DOHH2 (cell line): ENCODE measurements around the gene SPA17.

ENCODE experiments used
- H3F3A ChIP-seq: fragments of 200-600 bp; sonication (generic), shearing (Covaris generic); 2 replicates; pipeline ENCODE4 v1.6.0; 2016; ENCODE audit warnings: antibody characterized with exemption, mild to moderate bottlenecking; ENCODE audit not compliant: control insufficient read depth, insufficient read depth
- H3K27ac ChIP-seq: fragments of 200-600 bp; sonication (generic); 2 replicates; pipeline ENCODE4 v1.5.1; 2014; ENCODE audit warnings: low read depth, mild to moderate bottlenecking, low read length, moderate library complexity
- H3K27me3 ChIP-seq: fragments of 200-600 bp; sonication (generic); 2 replicates; pipeline ENCODE4 v1.6.1; 2014; ENCODE audit warnings: mild to moderate bottlenecking, low read length, mixed read lengths; ENCODE audit not compliant: control insufficient read depth
- H3K36me3 ChIP-seq: fragments of 200-600 bp; sonication (generic); 2 replicates; pipeline ENCODE4 v1.6.1; 2014; ENCODE audit warnings: mild to moderate bottlenecking, low read length, moderate library complexity, mixed read lengths; ENCODE audit not compliant: control insufficient read depth
- H3K4me1 ChIP-seq: fragments of 200-600 bp; sonication (generic); 2 replicates; pipeline ENCODE4 v1.6.1; 2014; ENCODE audit warnings: mild to moderate bottlenecking, low read length, mixed read lengths; ENCODE audit not compliant: control insufficient read depth
- H3K4me2 ChIP-seq: fragments of 200-600 bp; sonication (generic); 2 replicates; pipeline ENCODE4 v1.6.0; 2014; ENCODE audit warnings: mild to moderate bottlenecking, low read length, moderate library complexity
- H3K4me3 ChIP-seq: fragments of 200-600 bp; sonication (generic); 2 replicates; pipeline ENCODE4 v1.5.1; 2014; ENCODE audit warnings: mild to moderate bottlenecking, low read length, mixed read lengths
- H3K79me2 ChIP-seq: fragments of 200-600 bp; sonication (generic); 2 replicates; pipeline ENCODE4 v1.6.1; 2014; ENCODE audit warnings: mild to moderate bottlenecking, low read length, mixed read lengths; ENCODE audit not compliant: control insufficient read depth
- H3K9me2 ChIP-seq: fragments of 200-600 bp; sonication (generic); replicated peaks from 2 replicates; pipeline ENCODE4 v1.6.1; 2014; ENCODE audit warnings: mild to moderate bottlenecking, low read length, mixed read lengths; ENCODE audit not compliant: control insufficient read depth
- H3K9me3 ChIP-seq: fragments of 200-600 bp; sonication (generic); 2 replicates; pipeline ENCODE4 v1.6.1; 2014; ENCODE audit warnings: antibody characterized with exemption, low read length, mixed read lengths; ENCODE audit not compliant: control insufficient read depth, insufficient read depth
- H4K20me1 ChIP-seq: fragments of 200-600 bp; sonication (generic); 2 replicates; pipeline ENCODE4 v1.6.0; 2014; ENCODE audit warnings: low read depth, mild to moderate bottlenecking, antibody characterized with exemption, low read length, moderate library complexity; ENCODE audit not compliant: control insufficient read depth, insufficient read depth
- CTCF ChIP-seq: fragments of 200-600 bp; sonication (generic); IDR thresholded peaks from one replicate; pipeline ENCODE4 v1.5.1; 2014; ENCODE audit warnings: antibody characterized with exemption, mild to moderate bottlenecking, low read depth, low read length; ENCODE audit not compliant: poor library complexity, severe bottlenecking
- EZH2phosphoT487 ChIP-seq: fragments of 200-600 bp; sonication (generic); IDR thresholded peaks from 2 replicates; pipeline ENCODE4 v1.6.1; 2017; ENCODE audit warnings: borderline replicate concordance, mild to moderate bottlenecking, antibody characterized with exemption, low read length, moderate library complexity, mixed read lengths

SPA17 gene

DNA sequence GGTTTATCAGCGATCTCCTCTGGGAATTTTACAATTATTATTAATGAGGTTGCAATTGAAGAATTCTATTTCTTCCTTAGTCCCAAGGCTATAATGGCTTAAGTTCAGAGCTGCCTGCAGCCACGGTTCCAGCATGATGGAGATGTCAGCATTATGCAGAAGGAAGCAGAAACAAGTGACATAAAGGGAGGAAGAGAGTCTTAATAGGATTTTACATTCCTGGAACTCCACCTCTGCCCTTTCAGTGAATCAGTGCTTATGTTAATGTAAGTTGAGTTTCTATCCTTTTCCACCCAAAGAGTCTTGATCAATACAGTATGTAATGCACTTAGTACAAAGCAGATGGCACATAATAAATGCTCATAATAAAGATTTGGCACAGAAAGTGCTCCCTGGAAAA is 54.4 kb downstream of the SPA17 start:
- Histone ChIP-seq H3F3A (no peaks in the 10 kb centered on the region), H3K27ac (no peak overlapping the region), H3K9me2 (no peaks in the 10 kb centered on the region), H3K4me2 (no peak overlapping the region), H3K79me2 (no peaks in the 10 kb centered on the region), H3K9me3 (no peaks in the 10 kb centered on the region), H3K27me3 (no peaks in the 10 kb centered on the region), H3K4me1 (peaks cover 38% of the 10 kb centered on the region), H3K4me3 (no peak overlapping the region), H4K20me1 (no peaks in the 10 kb centered on the region), H3K36me3 (no peaks in the 10 kb centered on the region)
- TF ChIP-seq CTCF (no peak), EZH2phosphoT487 (no peak)

DNA sequence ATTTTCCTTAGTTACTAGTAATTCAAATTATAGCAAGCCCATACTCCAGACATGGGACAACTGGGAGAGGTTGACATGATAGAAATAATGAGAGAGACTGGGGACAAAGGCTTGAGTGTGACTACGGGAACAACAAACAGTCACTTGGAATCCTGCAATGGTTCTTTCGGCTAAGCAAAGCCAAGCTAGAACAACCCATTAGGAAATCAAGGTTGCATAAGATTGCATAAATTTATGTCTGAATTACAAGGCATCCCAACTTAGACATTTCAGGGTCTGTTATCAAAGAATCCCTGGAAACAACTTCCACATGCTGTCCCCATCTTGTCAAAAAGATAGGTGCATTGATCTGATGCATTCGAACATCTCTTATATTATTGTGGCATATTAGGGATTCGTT is 55.9 kb downstream of the SPA17 start:
- no peak overlapping the region for H3K4me3 ChIP-seq
- H4K20me1 ChIP-seq: no peaks in the 10 kb centered on the region
- H3K27me3 ChIP-seq: no peaks in the 10 kb centered on the region
- no peaks in the 10 kb centered on the region for H3K36me3 ChIP-seq
- H3K4me1 ChIP-seq: peaks cover 30% of the 10 kb centered on the region
- TF ChIP-seq CTCF: no peak
- no peak for TF ChIP-seq EZH2phosphoT487
- H3K9me3 ChIP-seq: no peaks in the 10 kb centered on the region
- H3K9me2 ChIP-seq: no peaks in the 10 kb centered on the region
- H3F3A ChIP-seq: no peaks in the 10 kb centered on the region
- no peaks in the 10 kb centered on the region for H3K79me2 ChIP-seq
- H3K27ac ChIP-seq: no peak overlapping the region
- no peak overlapping the region for H3K4me2 ChIP-seq

GRCh38 chr11:124732230-124732629 is 58.5 kb downstream of the SPA17 start:
- Histone ChIP-seq H3K9me3 (no peaks in the 10 kb centered on the region), H3K4me1 (peaks cover 12% of the 10 kb centered on the region), H3K4me3 (no peak overlapping the region), H3K9me2 (no peaks in the 10 kb centered on the region), H3K27ac (no peak overlapping the region), H4K20me1 (no peaks in the 10 kb centered on the region), H3K79me2 (no peaks in the 10 kb centered on the region), H3K4me2 (no peak overlapping the region), H3F3A (no peaks in the 10 kb centered on the region), H3K36me3 (no peaks in the 10 kb centered on the region), H3K27me3 (peaks cover 3% of the 10 kb centered on the region; the same call in 1 of the 2 replicates)
- no peak for TF ChIP-seq CTCF
- no peak for TF ChIP-seq EZH2phosphoT487

DNA sequence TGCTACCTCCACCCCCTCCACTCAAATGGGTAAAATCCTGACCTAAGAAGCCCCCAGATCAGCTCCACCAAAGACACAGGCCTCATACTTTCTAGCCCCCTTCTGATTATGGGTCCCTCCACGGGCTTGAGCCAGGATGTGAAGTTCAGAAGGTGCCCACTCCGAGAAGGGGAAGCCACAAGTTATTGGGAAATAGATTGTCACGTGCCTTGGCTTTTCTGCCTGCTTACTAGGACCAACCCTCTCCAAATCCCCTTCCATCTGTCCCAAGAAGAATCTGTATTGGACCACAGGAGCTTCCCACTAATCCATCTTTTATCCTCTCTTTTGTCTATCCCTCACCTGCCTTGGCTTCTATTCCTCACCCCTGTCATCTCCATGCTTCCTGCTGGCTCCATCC is 63.0 kb downstream of the SPA17 start:
- H4K20me1 ChIP-seq: no peaks in the 10 kb centered on the region
- H3K27me3 ChIP-seq: peaks cover 18% of the 10 kb centered on the region
- H3K9me2 ChIP-seq: no peaks in the 10 kb centered on the region
- peaks cover 28% of the 10 kb centered on the region for H3K4me1 ChIP-seq
- H3F3A ChIP-seq: no peaks in the 10 kb centered on the region
- no peak overlapping the region for H3K4me2 ChIP-seq
- no peaks in the 10 kb centered on the region for H3K9me3 ChIP-seq
- no peak overlapping the region for H3K27ac ChIP-seq
- H3K4me3 ChIP-seq: no peak overlapping the region
- peaks cover 14% of the 10 kb centered on the region for H3K79me2 ChIP-seq
- no peaks in the 10 kb centered on the region for H3K36me3 ChIP-seq
- no peak for TF ChIP-seq EZH2phosphoT487
- TF ChIP-seq CTCF: no peak
